HG02970 (cell line): Measurements from ENCODE around the gene MBD6.
"Not testable (repeated sequence)": the region's sequence is repeated elsewhere in the genome, so short reads cannot be mapped to it uniquely, and the experiment has no call there.

Source experiments
- ATAC-seq: cut with Tn5 transposase; IDR thresholded peaks from one replicate; pipeline ENCODE4 v1.9.1; 2021; ENCODE audit warnings: mild to moderate bottlenecking, moderate library complexity, moderate number of reproducible peaks; ENCODE audit not compliant: unreplicated experiment, low FRiP score

MBD6 gene

DNA sequence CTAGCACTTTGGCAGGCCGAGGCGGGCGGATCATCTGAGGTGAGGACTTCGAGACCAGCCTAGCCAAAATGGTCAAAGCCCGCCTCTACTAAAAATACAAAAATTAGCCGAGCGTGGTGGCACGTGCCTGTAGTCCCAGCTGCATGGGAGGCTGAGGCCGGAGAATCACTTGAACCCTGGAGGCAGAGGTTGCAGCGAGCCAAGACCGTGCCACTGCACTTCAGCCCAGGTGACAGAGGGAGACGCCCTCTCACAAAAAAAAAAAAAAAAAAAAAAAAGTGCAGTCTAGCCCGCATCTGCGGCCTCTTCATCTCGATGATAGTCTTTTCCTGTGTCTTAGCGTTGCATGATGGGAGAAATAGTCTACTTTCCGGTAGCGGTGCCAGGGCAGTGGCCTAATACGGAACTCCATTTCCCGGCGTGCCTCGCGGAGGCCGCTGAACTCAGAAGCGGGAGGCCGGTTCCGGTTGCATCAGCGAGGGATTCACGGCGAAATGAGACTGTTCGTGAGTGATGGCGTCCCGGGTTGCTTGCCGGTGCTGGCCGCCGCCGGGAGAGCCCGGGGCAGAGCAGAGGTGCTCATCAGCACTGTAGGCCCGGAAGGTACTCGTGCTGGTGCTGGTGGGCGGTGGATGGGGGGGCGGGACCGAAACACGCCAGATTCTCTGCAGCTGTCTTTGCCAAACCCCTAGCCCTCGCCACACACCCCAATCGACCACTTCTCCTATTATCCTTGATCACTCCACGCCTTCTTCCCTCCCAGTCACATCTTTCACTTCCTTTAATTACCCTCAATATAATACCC lies 34.8 kb upstream of the MBD6 start, which contains the start of gene MARS1:
Gene MARS1 (plus strand): TSS at position 472 of the 805 bp plus-strand sequence. CDS start 23 bp downstream, at position 495.
- peak; percentile 95 for ATAC-seq

GRCh38 chr12:57488402-57489156 lies 34.0 kb upstream of the MBD6 start:
- ATAC-seq = no peak

DNA sequence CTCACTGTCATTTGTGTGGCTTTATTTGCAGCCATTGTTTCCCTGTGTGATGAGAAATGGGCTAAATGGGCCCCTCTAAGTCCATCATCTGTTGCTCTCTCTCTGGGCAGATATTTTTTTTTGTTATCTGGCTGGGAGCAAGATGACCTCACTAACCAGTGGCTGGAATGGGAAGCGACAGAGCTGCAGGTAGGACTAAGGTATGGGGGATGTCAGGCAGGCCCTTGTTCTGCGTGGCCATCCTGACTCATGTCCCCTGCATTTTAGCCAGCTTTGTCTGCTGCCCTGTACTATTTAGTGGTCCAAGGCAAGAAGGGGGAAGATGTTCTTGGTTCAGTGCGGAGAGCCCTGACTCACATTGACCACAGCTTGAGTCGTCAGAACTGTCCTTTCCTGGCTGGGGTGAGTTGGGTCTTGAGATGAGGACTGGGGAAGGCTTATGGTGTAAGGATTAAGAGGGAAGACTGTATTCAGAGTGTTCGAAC lies 33.4 kb upstream of the MBD6 start:
- no peak for ATAC-seq

- ATAC-seq = no peak
These were observed 32.5 kb upstream of the MBD6 start for GRCh38 chr12:57490126-57490525.

DNA sequence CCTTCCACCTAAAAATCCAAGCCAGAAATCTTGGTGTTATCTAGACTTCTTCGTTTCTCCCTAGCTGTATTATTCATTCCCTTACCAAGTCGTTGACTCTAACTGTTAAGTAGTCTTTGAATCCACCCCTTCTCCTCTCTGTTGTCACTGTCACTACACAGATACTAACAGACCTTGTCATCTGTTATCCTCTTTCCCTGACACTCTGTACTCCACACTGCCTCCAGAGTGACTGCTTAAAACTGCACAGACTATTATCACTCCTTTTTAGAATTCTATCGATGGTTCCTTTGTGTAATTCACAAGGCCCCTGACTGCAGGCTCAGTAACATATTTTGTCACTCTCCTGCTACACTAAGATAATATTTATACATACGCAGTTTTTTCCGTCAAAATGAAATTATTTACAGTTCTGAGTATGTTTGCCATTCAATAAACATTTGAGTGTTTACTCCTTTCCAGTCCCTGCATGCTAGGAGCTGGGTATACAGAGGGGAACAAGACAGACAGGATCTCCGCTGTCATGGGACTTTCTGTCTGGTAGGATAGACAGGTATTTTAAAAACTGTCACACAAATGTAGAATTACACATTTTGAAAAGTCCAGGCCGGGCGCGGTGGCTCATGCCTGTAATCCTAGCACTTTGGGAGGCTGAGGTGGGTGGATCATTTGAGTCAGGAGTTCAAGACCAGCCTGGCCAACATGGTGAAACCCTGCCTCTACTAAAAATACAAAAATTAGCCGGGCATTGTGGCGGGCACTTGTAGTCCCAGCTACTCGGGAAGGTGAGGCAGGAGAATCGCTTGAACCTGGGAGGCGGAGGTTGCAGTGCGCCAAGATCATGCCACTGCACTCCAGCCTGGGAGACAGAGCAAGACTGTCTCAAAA lies 31.0 kb upstream of the MBD6 start:
- no peak for ATAC-seq

GRCh38 chr12:57495051-57495701 lies 27.4 kb upstream of the MBD6 start:
- not testable (repeated sequence) for ATAC-seq

DNA sequence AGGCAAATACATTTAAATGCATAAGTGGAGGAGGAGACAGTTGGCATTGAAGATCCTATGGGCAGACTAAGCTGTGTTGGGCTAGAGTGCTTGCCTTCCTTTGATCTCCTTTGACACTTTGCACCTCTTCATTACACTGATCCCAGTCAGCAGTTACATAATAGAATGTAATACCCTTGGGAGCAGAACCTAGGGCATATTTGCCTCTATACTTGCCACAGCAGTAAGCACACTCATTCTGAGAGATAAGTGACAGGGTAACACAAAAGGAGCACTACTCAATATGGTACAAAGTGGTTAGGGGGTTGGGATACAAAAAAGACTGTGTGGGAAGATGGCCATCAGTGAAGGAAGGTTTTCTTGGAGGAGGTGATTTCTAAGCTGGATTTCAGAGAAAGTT lies 25.8 kb upstream of the MBD6 start:
- no peak for ATAC-seq

DNA sequence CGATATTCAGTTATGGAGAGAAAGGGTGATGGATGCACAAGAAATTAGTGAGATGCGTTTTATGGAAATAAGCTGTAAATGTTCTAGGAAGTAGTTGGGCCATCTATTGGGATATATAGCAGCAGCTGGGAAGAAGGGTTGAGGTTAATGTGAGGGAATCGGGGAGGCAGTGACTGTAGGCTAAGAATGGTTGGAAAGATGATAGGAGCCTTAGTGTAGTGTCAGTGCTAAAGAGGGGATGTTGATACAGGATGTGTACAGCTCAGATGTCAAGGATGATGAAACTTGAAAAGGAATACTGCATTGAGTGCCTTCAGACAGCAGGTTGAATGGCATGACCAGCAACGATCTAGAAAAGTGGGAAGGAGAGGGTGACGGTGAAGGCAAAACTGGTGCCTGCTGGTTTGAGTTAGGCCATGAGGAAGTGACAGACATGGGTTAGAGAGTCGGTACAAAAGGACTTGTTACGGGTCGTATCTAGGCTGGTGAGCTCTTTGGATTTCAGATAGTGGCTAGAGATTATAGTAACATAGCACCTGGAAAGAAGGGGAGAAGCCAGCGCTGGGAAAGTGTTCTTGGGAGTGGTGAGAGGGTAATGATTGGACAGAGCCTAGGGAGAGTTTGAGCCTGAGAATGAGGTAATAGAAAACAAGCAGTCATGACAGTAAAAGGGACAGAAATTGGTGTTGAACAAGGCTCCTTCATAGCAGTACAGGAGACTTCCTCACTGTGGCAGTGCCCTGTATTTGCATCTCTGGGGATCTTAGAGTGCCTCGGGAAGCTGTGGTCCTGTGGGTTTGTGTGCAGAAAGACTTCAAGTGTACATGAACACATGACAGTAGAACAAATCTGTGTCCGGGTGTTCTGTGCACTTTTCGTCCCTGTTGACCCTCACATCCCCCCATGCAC lies 25.1 kb upstream of the MBD6 start:
- ATAC-seq = no peak

DNA sequence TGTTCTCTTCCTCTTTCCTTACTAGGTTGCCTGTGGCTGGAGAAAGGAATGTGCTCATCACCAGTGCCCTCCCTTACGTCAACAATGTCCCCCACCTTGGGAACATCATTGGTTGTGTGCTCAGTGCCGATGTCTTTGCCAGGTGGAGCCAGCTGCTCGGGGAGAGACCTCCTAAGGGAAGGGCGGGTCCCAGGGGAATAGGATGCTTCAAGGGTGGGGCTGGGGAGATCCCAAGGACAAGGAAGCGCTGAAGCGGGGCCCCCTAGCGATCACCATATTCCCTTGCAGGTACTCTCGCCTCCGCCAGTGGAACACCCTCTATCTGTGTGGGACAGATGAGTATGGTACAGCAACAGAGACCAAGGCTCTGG lies 24.5 kb upstream of the MBD6 start:
- ATAC-seq = no peak

DNA sequence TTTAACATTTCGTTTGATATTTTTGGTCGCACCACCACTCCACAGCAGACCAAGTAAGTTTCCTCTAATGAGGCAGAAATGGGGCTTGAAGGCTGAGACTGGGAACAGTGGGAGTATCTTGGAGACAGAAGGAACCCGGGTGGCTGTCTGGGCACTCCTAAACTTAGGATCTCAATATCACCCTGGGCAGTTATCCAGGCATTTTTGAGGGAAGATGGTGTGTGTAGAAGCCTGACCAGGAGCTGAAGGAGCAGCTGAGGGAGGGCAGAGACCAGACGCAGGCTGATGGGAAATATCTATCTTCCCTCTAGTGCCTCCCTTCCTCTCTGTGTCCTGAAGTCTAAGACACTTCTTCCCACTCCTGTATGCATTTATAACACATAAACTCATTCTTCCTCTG lies 24.1 kb upstream of the MBD6 start:
- ATAC-seq = no peak

- no peak for ATAC-seq
These were observed 22.4 kb upstream of the MBD6 start for GRCh38 chr12:57500213-57500612.

GRCh38 chr12:57502311-57502969 lies 20.2 kb upstream of the MBD6 start:
- not testable (repeated sequence) for ATAC-seq

GRCh38 chr12:57506541-57506940 lies 16.1 kb upstream of the MBD6 start:
- not testable (repeated sequence) for ATAC-seq

- not testable (repeated sequence) for ATAC-seq
These were observed 14.8 kb upstream of the MBD6 start for GRCh38 chr12:57507796-57508195.

- no peak for ATAC-seq
These were observed 11.5 kb upstream of the MBD6 start for GRCh38 chr12:57511161-57511560.

- no peak for ATAC-seq
These were observed 10.9 kb upstream of the MBD6 start for GRCh38 chr12:57511588-57512325.

- ATAC-seq = no peak
These were observed 10.0 kb upstream of the MBD6 start for GRCh38 chr12:57512665-57513064.

- ATAC-seq = no peak
These were observed 9.4 kb upstream of the MBD6 start for GRCh38 chr12:57513266-57513665.
